ENCODE data around the gene RAVER1. TPM values are rescaled to one million over a fixed set of nuclear protein-coding genes. Genes with fewer than 3 reads are reported as not detected.

The RAVER1 gene
- total and polyA plus RNA-seq, 2 of the 13 experiments (the other 11 are each of a cell fraction or from before 2014, with no cell fraction given) = 3.6 to 7.9 TPM

DNA sequence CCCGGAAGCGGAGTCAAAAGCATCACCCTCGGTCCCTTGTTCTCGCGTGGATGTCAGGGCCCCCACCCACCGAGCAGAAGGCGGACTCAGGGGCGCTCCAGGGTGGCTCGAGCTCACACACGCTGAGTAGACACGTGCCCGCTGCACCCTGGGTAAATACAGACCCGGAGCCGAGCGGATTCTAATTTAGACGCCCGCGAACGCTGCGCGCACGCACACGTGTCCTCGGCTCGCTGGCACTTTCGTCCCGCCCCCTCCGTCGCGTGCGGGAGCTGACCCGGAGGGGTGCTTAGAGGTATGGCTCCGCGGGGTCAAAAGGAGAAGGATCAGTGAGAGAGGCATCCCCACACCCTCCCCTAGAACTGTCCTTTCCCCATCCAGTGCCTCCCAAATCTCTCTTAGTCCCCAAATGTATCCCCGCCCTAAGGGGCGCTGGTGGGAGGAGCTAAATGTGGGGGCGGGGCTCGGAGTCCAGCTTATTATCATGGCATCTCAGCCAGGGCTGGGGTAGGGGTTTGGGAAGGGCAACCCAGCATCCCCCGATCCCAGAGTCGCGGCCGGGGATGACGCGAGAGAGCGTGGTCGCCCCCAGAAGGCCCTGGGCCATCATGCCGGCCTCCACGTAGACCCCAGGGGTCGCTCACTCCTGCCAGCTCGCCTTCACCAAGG, 44.0 kb downstream of the RAVER1 start (continued):
- TF ChIP-seq, protein P1, sequence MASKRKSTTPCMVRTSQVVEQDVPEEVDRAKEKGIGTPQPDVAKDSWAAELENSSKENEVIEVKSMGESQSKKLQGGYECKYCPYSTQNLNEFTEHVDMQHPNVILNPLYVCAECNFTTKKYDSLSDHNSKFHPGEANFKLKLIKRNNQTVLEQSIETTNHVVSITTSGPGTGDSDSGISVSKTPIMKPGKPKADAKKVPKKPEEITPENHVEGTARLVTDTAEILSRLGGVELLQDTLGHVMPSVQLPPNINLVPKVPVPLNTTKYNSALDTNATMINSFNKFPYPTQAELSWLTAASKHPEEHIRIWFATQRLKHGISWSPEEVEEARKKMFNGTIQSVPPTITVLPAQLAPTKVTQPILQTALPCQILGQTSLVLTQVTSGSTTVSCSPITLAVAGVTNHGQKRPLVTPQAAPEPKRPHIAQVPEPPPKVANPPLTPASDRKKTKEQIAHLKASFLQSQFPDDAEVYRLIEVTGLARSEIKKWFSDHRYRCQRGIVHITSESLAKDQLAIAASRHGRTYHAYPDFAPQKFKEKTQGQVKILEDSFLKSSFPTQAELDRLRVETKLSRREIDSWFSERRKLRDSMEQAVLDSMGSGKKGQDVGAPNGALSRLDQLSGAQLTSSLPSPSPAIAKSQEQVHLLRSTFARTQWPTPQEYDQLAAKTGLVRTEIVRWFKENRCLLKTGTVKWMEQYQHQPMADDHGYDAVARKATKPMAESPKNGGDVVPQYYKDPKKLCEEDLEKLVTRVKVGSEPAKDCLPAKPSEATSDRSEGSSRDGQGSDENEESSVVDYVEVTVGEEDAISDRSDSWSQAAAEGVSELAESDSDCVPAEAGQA (IDR thresholded peaks at IDR 0.05; ENCODE audit: low read depth) = 0 out of 2 replicates have a peak, but pooled peaks have one; percentile 5
- TF ChIP-seq, protein P1 (CRISPR knock-in tag; IDR thresholded peaks at IDR 0.05; ENCODE audit: borderline replicate concordance) = 0 out of 2 replicates have a peak, but pooled peaks have one; percentile 56
- TF ChIP-seq, protein P2, sequence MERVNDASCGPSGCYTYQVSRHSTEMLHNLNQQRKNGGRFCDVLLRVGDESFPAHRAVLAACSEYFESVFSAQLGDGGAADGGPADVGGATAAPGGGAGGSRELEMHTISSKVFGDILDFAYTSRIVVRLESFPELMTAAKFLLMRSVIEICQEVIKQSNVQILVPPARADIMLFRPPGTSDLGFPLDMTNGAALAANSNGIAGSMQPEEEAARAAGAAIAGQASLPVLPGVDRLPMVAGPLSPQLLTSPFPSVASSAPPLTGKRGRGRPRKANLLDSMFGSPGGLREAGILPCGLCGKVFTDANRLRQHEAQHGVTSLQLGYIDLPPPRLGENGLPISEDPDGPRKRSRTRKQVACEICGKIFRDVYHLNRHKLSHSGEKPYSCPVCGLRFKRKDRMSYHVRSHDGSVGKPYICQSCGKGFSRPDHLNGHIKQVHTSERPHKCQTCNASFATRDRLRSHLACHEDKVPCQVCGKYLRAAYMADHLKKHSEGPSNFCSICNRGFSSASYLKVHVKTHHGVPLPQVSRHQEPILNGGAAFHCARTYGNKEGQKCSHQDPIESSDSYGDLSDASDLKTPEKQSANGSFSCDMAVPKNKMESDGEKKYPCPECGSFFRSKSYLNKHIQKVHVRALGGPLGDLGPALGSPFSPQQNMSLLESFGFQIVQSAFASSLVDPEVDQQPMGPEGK (CRISPR knock-in tag; IDR thresholded peaks at IDR 0.05) = peak; percentile 8; the same call in 1 of the 2 replicates
- TF ChIP-seq SAFB2 (CRISPR knock-in tag; IDR thresholded peaks at IDR 0.05; ENCODE audit: borderline replicate concordance, low read depth) (no peak), KLF13 (CRISPR knock-in tag; IDR thresholded peaks at IDR 0.05) (no peak), NR1H2 (CRISPR knock-in tag; IDR thresholded peaks at IDR 0.05; ENCODE audit: borderline replicate concordance, low read depth) (no peak), ZNF101 (CRISPR knock-in tag; IDR thresholded peaks at IDR 0.05; ENCODE audit: borderline replicate concordance, low read depth) (no peak), KDM1A (CRISPR knock-in tag; IDR thresholded peaks at IDR 0.05) (no peak), SRSF1 (optimal IDR thresholded peaks at IDR 0.05; ENCODE audit: low read depth, low read length) (no peak), MIER2 (CRISPR knock-in tag; IDR thresholded peaks at IDR 0.05) (no peak), SMARCC2 (IDR thresholded peaks at IDR 0.05) (no peak), ZNF570 (CRISPR knock-in tag; IDR thresholded peaks at IDR 0.05; ENCODE audit: borderline replicate concordance) (no peak), KDM2A (CRISPR knock-in tag; IDR thresholded peaks at IDR 0.05; ENCODE audit: borderline replicate concordance, low read depth) (no peak), ZNF44 (CRISPR knock-in tag; IDR thresholded peaks at IDR 0.05) (no peak), ETV6 (CRISPR knock-in tag; conservative IDR thresholded peaks at IDR 0.05) (no peak), MTA1 (CRISPR knock-in tag; IDR thresholded peaks at IDR 0.05; ENCODE audit: borderline replicate concordance) (peak; percentile 50; the same call in 1 of the 2 replicates)
- TF ChIP-seq, protein P3, sequence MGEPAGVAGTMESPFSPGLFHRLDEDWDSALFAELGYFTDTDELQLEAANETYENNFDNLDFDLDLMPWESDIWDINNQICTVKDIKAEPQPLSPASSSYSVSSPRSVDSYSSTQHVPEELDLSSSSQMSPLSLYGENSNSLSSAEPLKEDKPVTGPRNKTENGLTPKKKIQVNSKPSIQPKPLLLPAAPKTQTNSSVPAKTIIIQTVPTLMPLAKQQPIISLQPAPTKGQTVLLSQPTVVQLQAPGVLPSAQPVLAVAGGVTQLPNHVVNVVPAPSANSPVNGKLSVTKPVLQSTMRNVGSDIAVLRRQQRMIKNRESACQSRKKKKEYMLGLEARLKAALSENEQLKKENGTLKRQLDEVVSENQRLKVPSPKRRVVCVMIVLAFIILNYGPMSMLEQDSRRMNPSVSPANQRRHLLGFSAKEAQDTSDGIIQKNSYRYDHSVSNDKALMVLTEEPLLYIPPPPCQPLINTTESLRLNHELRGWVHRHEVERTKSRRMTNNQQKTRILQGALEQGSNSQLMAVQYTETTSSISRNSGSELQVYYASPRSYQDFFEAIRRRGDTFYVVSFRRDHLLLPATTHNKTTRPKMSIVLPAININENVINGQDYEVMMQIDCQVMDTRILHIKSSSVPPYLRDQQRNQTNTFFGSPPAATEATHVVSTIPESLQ (CRISPR knock-in tag; conservative IDR thresholded peaks at IDR 0.05) = no peak
- TF ChIP-seq, protein P4, sequence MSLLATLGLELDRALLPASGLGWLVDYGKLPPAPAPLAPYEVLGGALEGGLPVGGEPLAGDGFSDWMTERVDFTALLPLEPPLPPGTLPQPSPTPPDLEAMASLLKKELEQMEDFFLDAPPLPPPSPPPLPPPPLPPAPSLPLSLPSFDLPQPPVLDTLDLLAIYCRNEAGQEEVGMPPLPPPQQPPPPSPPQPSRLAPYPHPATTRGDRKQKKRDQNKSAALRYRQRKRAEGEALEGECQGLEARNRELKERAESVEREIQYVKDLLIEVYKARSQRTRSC (CRISPR knock-in tag; IDR thresholded peaks at IDR 0.05; ENCODE audit: low read depth) = no peak

Data from HepG2 (cell line).